Activated T-cell treated with anti-CD3 and anti-CD28 coated beads, Interleukin-2, amount 50 U/mL, for 1 hour (primary cell): ENCODE measurements around the gene DLX5.
"Not testable (repeated sequence)": the region's sequence is repeated elsewhere in the genome, so short reads cannot be mapped to it uniquely, and the experiment has no call there.

Experiments used
- DNase-seq: peaks from one replicate; pipeline ENCODE4 v3.0.0-alpha.2; 2020

DLX5 gene

DNA sequence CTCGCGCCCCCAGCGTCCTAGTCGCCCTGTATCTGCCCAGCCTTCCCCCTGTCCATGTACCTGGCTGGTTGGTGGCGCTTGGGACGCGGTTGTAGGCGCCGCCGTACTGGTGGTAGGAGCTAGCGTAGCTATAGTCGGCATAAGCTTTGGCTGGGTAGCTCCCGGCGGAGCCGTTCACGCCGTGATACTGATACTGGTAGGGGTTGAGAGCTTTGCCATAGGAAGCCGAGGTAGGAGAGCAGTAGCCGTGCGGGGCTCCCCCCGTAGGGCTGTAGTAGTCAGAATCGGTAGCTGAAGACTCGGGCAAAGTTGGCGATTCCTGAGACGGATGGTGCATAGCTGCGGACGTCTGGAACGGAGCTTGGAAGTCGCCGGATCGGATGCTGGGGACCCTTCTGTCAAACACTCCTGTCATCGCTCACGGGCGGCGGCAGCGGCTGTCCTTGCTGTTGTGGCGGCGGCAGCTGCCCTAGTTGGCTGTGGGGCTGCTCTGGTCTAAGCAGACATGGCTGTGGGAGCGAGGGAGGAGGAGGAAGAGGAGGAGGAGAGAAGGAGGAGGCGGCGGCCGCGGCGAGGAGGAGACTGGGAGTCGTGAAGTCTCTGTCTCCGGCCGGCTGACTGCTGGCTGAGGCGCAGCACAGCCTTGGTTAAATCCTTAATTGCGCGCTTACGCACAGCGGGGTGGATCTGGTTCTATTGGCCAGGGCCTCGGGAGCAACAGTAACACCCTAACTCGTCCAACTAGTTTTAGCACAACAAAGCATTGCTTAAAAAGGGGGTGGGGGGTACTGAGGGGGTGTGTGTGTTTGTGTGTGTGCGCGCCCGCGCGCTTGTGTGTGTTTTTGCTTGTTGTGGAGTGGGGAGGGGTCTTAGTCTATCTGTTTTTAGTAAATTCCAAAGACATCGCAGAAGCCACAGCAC is at the start of gene DLX5:
Gene DLX5, minus strand, starts transcription at position 623 of the 921 bp plus-strand sequence. Its CDS starts 208 bp downstream, at position 415.
- no peak for DNase-seq

DNA sequence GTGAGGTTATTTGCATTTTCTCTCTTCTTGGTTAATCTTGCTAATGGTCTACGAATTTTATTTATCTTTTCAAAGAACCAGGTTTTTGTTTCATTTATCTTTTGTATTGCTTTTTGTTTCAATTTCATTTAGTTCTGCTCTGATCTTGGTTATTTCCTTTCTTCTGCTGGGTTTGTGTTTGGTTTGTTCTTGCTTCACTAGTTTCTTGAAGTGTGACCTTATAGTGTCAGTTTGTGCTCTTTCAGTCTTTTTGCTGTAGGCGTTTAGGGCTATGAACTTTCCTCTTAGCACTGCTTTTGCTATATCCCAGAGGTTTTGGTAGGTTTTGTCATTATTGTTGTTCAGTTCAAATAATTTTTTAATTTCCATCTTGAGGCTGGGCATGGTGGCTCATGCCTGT is 47.4 kb upstream of the DLX5 start:
- not testable (repeated sequence) for DNase-seq

DNA sequence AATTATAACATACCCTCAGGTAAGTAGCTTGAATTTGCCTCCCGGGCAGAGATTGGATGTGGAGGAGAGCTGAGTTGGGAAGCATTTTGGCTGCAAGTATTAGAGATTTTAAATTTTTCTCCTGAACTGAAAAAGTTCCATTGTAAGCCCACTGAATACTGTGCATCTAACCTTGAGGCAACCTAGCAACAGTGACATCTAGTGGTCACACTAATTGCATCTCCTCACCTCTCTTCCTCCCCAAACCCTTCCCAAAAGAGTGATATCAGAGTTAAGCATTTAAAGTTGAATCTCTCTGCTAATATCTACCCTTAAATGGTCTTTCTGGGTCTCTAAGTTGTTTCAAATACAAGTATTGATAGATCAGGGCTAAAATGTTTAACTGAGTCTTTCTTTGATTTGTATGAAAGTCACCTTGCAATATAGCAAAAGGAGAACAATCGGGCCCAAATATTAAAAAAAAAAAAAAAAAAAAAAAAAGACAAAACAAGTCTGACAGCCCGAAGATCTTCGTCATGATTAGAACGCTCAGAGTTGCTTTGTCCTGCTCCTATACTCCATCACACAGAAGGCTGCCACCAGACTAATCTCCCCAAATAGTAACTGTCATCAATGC is 40.4 kb upstream of the DLX5 start:
- no peak for DNase-seq

DNA sequence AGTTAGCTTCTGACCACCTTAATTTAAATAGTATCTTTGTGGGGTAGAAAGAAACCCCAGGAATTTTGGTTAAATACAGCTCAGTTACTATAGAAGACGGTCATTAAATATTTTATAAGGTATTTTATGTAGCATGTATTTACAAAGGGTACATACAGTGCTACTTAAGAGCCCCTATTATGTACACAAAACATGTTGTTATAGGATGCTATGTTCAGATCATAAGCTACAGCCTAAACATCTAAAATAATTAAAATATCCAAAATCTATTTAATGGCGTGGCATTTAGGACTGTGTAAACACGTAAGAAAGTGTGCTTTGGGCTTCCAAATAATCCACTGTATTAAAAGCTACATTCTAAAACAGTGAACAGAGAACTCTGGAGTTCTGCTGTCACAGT is 39.4 kb upstream of the DLX5 start:
- no peak for DNase-seq

DNA sequence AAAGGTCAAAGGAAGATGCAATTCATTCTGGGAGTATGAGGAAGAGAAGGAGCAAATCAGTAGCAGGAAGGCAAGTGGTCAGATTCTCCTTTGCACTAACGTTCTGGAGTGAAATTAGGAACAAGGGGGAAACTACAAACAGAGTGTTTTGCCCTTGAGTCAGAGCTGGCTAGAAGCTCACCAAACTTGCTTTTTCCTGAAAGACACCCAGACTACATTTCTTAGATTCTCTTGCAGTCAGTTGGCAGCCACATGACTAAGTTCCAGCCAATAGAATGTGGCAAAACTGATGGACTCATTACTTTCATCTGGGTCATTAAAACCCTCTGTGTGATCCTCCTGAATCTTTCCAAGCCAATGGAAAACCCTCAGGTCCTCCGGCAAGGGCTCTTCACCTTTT is 18.6 kb upstream of the DLX5 start:
- DNase-seq: no peak

DNA sequence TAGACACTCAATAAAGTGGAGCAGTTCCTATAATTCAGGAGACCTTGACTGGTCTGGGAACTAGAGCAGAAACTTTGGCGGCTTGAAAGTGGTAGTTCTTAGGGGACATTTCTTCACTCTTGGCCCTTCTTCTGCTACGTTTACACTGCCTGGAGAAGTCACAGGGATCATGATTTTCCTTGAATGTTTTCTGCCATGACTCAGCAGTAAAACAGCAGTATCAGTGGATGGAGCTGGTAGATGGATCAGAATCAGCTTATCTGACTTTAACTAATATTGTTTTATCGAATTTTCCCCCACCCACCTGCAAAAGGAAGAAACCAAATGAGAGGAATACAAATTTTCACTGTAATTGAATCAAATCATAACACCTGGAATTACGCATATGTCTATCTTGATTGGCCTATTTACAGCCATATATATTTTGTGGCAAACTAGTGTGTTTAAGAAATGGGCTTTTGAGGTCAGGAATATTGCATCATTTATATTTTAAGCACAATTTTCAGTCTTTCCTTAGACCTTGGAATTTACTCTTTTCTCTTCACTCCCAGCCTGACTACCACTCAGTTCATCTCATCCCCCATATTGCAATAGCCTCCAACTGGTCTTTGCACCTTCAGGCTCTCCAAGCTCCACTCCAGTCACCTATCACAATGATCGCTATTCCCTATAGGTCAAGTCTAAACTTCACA is 14.9 kb upstream of the DLX5 start:
- no peak for DNase-seq

DNA sequence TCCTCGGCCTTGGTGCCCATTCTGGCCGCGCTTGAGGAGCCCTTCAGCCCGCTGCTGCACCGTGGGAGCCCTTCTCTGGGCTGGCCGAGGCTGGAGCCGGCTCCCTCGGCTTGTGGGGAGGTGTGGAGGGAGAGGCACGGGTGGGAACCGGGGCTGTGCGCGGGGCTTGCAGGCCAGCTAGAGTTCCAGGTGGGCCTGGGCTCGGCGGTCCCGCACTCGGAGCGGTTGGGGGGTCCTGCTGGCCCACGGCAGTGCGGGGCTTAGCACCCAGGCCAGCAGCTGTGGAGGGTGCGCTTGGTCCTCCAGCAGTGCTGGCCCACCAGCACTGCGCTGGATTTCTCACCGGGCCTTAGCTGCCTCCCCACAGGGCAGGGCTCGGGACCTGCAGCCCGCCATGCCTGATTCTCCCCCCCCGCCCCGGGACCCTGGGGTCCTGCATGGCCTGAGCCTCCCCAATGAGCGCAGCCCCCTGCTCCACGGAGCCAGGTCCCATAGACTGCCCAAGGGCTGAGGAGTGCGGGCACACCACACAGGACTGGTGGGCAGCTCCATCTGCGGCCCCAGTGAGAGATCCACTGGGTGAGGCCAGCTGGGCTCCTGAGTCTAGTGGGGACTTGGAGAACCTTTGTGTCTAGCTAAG is 9.7 kb upstream of the DLX5 start:
- DNase-seq: not testable (repeated sequence)

DNA sequence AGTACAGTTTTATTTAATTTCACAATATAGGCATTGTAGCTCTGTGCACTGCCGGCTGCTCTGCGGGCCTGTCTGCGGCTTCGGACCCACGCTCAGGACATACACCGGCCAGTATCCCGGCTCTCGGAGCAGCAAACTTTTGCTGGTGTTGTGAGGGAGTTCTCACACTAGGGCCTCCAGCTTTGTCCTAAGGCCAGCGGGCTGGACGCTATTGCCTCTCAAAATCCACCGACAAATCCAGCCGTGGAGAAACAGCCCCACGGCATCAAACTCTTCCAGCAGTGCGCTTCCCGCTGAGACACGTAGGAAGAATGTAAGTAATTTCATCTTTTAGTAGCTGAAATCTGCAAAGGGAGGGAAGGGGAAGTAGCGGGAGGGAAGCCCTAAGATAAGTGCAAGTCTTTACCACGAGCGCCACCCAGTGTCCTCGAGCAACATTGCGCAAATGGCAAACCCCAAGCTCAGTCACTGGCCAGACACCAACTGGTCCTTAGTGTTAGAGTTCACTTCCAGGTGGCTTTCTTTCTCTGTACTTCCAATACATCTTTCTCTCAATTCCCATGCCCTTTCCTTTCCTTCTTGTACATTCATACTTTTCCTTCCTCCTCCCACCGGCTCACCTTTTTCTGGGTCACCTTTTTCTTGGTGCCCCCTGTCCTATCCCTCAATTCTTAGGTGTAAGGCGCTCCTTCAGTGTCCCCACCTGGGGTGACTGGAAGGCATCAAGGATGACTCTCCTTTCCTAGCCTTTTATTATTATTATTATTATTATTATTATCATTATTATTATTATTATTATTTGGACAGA is 3.0 kb upstream of the DLX5 start:
- peak; percentile 70 for DNase-seq

DNA sequence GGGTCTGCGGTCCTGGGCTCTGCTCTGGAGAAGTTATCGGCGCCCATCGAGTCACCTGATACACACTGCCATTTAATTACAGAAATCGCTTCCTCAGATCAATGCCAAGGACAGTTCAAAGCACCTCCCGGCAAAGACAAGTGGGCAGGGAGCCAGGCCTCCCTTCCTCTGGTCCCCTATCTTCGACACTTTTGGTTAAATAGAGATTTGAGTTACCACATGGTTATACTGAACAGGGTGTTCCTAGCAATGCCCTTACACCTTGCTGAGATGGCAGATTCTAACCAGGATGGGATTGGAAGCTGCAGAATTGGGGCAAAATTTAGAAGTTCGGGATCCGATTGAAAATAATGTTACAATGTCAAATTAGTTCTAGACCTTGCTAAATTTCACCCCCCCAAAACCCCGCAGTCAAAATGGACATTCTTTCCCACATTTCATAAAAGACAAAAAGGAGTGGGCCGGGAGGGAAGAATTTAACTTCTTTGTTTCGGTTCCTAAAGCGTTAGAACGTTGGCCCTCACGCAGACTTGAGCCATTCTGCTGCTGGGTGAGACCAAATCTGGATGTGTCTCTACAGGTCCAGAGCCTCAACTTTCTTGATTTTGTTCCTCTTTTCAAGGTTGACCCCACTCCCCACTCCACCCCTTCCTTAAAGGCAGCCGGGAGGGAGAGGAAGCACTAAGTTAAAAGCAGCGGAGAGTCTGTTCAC is 2.2 kb upstream of the DLX5 start:
- no peak for DNase-seq

DNA sequence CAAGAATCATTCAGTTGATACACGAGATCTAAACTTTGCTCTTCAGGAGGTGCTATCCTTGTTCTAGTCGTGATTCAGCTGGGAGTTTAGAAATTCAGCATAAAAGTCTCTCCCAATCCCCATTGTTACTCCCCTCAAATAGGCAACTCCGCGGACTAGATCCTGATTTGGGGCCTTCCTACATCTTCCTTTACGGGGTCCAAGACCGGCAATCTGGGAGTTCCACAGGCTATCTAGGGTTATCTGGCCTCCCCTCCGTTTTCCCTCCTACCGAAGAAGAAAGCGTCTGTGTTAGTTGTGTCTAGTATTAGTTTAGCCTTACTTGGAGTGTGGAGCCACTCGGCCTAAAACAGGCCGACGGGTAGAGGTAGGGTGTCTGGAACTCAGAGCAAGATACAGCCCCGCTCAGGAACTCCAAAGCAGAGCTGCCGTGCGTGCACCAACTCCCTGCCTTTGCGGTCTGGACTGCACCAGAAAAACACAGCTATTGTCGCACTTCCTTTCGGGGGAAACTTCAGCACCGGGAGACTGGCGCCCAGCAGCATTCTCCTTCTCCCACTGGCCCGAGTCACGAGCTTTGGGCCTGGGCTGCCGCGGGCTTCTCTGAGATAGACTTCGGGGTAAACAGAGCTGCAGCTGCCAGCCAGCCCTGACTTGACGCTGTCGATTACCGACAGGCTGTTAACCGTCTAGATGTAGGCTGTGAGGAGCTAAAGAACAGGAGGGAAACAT is 1.5 kb upstream of the DLX5 start:
- no peak for DNase-seq

DNA sequence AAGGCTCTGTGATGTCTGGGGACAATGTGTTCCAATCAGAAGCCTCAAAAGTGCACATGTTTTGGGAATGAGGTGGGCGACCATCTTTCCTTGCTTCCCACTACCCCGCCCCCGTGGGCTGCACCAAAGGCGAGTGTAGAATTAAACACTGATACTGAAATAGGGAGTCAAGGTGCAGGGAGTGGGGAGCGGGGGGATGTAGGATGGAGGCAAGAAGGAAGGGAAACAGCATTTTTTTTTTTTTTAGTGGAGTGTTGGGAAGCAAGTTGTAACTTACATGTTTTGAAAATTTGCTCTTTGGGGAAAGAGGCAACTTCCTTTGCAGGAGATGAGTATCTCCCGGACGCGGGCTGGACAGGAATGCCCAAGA is 484 bp upstream of the DLX5 start:
- DNase-seq: no peak

DNA sequence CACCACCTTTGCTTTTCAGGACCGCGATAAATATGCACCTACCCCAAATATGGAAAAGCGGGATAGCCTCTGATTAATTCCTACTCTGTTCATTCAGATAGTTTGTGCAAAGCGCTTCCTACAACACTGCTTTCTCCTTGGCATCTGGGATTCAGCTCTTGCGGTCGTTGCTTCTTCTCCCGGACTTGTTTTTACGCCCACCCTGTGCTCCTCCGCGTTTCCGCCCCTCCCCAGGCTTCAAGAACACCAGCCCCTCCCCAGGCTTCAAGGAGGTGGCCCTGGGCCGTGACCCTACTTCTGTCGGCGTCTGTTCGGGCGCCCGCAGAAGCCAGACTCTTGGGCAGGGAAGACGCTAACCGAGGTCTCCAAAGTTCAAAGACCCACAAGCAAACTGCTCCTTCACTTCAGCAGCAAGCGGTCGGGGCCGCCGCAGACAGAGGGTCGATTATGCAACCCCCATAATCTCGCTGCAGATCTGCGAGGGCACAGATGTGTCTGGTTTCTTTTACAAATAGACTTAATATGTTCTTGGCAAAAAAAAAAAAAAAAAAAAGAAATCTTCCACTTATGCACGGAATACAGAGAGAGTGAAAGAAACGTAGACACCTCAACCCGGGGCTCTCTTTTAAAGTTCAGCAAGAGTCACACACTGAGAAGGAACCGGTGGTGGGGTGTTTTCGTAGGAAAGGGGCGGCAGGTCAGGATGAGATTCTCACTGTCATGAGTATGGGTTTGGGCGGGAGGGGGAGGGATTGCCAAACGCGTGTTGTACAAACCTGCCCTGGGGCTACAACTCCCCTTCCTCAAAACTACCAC is 1.9 kb downstream of the DLX5 start:
- DNase-seq: no peak

DNA sequence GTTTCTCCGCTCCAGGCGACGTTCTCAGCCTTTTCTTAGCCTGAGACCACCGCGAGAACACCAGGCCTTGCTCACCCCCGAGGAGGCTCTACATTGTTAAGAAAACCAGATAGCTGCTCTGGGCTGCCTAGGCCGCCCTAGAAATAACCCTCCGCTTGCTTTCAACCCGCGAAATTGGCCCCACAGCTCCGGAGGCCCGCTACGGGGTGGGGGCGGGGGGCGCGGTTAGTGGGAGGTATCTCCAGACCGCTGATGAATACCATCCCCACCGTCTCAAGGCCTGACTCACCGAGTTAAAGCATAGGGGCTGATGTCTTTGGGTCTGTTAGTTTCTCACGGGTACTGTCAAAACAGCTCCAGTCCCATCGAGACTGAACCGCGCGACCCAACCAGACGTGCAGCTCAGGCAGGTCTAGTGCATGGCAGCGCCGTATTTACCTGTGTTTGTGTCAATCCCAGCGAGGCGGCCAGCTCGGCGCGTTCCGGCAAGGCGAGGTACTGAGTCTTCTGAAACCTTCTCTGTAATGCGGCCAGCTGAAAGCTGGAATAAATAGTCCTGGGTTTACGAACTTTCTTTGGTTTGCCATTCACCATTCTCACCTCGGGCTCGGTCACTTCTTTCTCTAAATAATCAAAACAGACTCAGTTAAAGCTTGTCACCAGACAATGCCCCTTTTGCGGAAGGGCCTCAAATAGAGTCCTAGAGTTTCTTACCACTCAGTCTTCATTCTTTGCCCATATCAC is 2.7 kb downstream of the DLX5 start:
- DNase-seq: no peak

DNA sequence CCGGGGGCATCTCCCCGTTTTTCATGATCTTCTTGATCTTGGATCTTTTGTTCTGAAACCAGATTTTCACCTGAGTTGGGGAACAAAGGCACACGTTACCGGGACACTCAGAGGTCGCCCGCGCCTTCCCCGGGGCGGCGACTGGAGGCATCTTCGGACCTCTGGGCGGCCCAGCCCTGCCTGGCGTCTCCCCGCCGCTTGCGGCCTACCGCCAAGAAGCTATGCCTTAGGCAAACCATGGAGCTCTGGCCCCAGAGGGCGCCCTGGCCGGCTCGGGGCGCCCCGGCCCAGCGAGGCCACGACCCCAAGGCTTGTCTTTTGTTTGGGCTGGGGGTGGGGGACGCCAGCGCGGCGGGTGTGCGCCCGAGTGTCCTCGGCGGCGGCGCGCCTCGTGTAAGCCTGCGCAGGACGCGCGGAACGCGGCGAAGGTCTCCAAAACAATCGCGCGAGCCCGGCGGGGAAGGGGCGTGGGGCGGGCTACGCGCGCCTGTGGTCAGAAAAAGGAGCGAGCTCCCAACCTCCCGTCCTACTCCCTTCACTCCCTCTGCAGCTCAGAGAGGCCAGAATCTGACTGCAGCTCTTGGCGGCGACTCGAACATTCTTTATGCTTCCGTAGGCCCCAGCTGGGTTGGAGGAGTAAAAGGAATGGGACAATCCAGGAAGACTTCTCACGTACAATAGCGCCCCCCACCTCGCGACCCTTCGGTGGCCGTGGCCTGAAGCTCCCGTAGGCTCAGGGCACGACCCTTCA is 3.5 kb downstream of the DLX5 start:
- no peak for DNase-seq

DNA sequence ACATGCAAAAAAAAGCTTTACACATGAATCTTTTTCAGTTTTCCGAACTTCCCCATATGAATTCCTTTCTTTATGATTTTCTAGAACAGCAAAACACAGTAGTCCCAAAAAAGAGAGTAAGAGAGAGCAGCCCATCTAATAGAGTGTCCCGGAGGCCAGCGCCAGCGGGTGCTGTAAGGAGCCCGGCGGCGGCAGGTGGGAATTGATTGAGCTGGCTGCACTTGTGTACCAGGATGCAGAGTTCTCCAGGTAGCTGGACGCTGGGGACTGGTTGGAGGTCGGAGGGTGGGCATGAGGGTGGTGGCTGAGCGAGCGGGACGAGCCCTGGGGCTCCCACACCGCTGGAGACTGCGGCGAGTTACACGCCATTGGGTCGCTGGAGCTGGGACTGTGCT is 4.0 kb downstream of the DLX5 start:
- DNase-seq: no peak

DNA sequence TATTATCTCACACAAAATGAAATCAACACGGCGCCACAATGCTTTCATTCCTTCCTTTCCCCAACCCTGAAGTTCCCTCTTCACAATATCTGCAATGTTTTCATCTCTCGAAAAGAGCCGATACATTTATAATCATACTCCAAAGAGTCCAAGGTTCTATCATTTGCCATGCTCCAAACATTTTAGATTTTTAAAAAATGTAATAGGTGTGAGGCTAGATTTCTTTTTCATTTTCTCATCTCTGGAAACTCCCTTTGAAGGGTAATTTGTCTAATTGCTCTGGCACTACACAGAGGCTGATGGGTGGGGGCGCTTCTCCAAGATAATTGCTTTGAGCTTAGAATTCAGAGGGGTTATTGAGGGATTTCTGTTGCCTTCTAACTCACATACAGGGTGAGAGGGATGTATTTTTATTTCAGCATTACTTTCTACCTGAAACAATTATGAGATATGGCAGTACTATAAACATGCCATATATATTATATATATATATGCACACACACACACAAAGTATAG is 4.9 kb downstream of the DLX5 start:
- DNase-seq: no peak

DNA sequence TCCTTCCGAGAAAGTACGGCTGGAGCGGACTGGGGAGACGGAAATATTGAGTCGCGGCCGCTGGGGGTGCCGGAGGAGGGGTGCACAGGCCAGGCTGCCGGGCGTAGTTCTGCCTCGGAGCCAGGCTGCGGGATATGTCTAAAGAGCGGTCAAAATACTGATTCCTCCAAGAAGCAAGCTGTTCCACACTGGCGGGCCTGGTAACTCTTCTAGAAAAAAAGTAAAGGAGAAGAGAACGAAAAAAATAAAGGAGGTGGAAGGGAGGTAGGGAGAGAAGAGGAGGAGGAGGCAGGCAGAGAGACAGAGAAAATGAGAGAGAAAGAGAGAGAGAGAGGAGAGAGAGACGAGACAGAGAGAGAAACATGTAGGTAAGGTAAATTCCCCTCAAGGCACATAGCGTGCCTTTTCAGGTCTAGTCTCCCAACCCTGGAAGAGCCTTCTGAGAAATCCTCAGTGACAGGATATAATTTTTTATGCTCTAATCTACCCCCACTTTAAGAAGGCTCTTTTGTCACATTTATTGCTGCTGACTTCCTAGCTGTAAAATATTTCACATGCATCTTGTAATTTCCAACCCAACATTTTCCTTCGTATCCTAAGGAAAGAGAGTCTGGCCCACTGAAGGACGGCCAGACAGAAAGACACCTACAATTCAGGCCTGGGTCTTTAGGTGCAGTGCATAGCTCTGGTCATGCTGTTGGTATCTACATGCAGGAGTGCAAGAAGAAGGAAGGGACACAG is 5.7 kb downstream of the DLX5 start:
- no peak for DNase-seq

DNA sequence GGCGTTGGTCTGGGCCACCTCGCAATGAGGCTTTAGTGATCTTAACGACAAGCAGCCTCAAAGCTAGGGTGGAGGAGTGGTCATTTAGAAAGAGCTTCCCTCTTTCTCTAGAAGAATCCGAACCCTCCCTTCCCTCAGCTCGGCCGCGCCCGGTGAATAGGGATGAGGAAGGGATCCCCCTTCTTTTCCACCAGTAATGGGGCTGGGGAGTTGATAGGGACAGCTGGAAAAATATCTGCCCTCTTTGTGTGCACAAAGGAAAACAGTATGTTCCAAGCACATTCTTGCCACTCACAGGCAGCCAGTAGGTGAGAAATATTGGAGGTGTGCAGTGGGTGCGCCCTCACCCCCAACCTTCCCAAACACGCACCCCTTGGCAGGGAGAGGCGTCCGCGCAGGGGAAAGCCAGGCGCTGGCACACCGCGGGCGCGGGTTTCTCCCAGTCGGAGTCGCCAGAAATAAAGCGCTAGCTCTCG is 6.5 kb downstream of the DLX5 start:
- DNase-seq: no peak
